AG09319 (cell line): ENCODE measurements around the gene SMPD3.

Experiments used
- DNase-seq: peaks from one replicate; pipeline ENCODE4 v3.0.0-alpha.2; 2010; ENCODE audit warnings: low read depth; ENCODE audit errors: extremely low read depth
- TF ChIP-seq, protein P1 (sequence below): IDR thresholded peaks from 2 replicates; pipeline ENCODE4 v1.5.1; 2011; ENCODE audit warnings: low read depth, mild to moderate bottlenecking, inconsistent platforms, low read length, moderate library complexity

SMPD3 gene

DNA sequence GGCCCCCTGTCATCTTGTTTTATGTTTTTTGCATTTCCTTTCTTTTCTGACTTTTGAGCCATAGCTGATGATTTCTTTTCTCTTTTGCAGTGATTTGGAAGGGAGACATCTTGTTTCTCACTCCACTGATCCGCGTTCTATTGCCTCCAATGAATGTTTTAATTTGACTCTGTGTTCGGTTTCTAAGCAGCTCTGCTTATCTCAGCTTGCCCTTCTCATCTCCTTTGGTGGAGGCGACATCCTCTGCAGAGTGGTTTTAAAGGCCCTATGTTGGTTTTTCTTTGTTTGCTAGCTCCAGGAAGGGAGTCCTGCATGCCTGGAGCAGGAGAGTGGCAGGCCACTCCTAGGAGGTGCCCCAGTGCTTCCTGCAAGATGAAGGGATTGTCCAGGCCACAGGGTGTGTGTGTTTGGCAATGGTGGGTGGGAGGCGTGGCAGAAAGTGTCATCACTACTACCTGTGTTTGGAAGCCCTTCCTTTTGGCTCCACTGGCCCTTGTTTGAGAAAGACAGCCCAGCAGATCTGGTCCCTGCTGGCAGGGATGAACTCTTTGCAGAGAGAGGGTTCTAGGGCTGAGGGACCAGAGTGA lies 13.6 kb downstream of the SMPD3 start:
- DNase-seq = no peak
- TF ChIP-seq, protein P1, sequence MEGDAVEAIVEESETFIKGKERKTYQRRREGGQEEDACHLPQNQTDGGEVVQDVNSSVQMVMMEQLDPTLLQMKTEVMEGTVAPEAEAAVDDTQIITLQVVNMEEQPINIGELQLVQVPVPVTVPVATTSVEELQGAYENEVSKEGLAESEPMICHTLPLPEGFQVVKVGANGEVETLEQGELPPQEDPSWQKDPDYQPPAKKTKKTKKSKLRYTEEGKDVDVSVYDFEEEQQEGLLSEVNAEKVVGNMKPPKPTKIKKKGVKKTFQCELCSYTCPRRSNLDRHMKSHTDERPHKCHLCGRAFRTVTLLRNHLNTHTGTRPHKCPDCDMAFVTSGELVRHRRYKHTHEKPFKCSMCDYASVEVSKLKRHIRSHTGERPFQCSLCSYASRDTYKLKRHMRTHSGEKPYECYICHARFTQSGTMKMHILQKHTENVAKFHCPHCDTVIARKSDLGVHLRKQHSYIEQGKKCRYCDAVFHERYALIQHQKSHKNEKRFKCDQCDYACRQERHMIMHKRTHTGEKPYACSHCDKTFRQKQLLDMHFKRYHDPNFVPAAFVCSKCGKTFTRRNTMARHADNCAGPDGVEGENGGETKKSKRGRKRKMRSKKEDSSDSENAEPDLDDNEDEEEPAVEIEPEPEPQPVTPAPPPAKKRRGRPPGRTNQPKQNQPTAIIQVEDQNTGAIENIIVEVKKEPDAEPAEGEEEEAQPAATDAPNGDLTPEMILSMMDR = no peak

DNA sequence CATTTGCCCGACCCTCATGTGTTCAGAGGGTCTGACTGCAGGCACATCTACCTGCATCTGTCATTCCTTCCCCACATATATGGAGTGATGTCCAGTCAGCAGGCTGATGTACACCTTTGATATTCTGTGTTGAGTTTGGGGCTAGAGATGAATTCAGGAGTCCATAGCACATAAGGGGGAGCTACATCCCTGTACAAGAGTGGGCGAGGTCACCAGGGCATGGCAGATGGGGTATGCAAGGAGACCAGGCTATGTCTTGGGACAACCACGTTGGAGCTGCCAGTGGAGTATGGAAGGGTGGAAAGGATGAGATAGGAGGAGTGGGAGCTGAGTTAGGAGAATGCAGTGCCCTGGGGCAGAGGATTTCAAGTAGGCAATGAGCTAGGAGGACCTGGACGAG lies 15.0 kb downstream of the SMPD3 start:
- TF ChIP-seq, protein P1 = no peak
- no peak for DNase-seq

DNA sequence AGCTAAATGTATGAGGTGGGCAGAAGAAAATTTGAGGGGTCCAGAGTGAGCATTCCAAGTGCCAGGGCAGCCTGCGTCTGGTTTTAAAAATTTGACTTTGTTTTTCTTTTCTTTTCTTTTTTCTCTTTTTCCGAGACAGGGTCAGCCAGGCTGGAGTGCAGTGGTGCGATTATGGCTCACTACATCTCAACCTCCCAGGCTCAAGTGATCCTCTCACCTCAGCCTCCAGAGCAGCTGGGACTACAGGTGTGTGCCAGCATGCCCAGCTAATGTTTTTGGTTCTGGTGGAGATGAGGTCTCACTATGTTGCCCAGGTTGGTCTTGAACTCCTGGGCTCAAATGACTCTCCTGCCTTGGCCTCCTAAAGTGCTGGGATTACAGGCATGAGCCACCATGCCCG lies 15.6 kb downstream of the SMPD3 start:
- TF ChIP-seq, protein P1 = no peak

DNA sequence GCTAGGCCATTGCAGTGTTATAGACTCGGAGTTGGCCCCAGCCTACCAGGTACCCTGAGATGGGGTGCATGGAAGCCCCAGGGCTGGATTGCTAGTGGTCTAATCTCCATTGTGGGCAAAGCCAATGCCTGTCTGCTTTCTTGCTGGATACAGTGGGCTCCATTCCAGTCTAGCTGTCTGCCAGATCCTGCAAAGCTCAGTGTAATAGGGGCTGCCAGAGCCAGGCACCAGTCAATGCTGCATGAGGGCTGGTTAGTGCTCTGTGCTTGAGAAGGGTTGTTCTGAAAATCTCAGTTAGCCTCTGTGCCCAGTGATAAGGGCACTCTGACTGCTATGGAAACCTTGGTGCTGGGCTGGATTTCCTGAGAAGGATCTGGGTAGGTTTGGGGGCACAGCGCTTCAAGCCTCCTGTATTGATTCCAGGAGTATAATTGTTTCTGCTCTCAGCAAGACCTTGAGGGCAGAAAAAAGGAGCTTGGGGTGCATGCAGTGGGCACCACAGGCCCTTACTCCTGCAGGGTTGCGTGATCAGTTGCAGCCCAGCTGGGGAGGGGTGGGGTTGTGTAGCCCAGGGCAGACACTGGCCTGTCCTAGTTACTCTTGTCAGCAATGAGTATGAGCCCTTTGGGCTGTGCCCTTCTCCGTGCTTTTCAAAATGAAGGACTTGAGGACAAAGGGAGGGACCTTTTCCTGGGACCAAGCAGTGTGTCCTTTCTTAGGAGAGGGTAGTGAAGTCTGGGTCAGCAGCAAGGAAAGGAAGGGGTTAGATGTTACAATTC lies 19.0 kb downstream of the SMPD3 start:
- TF ChIP-seq, protein P1 = no peak
- no peak for DNase-seq

More for the DNA sequence above, 15.6 kb downstream of the SMPD3 start:
- no peak for DNase-seq

DNA sequence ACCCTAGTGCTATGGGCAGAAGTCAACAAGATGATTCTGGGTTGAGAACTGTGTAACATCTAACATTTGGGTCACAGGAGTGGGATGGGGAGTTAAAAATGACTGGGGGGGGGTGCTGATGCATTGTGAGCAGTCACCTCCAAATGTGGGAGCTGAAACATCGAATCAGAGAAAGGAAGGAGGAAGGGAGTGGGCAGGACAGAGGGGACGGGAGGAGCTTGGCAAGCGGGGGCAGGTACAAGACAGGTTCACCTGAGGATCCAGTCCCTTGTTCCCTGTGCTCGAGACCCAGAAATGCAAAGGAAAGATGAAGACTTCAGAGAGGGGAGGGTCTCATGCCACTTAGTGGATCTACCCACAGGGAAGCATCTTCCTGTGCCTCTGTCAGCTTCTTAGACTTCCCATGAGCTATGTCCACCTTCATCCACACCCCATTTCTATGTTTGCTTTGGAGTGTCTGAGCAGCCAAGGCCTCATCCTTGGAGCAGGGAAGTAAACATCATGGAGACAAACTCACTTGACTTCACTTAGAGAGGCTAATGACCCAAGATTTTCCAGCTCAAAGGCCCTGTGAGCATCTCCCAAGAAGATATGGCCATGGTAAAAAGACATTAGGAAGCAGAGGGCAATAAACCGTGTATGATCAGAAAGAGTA lies 20.5 kb downstream of the SMPD3 start:
- no peak for DNase-seq
- TF ChIP-seq, protein P1 = no peak

DNA sequence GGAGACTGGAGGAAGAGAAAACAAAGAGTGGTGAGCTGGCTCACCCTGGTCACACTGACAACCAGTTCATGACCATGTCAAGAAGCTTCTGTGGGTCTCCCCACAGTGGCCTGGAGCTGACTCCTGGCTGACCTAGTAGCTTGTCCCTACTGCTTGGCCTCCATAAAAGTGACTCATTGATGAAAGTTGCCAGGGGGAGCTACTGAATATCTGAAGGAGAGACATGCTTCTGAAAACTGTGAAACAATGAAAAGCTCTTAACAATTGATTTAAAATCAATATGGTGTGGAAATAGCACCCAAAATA lies 22.0 kb downstream of the SMPD3 start:
- TF ChIP-seq, protein P1 = no peak
- DNase-seq = no peak
